A172 (cell line): ENCODE measurements around the gene FCHSD2. TPM values are rescaled to one million over a fixed set of nuclear protein-coding genes. Genes with fewer than 3 reads are reported as not detected.
"Not testable (repeated sequence)": the region's sequence is repeated elsewhere in the genome, so short reads cannot be mapped to it uniquely, and the experiment has no call there.

Experiments used
- DNase-seq: peaks from one replicate; pipeline ENCODE4 v3.0.0-alpha.2; 2015; ENCODE audit warnings: low spot score
- total RNA-seq: library from RNA; depleted of rRNA; stranded (reverse); fragments of >200 nt; shearing (Covaris generic); gene quantifications from 2 replicates; pipeline ENCODE4 v1.2.3, GENCODE V29; 2014

The FCHSD2 gene
- total RNA-seq, 1 experiment from 2014 or later = 8.7 TPM

DNA sequence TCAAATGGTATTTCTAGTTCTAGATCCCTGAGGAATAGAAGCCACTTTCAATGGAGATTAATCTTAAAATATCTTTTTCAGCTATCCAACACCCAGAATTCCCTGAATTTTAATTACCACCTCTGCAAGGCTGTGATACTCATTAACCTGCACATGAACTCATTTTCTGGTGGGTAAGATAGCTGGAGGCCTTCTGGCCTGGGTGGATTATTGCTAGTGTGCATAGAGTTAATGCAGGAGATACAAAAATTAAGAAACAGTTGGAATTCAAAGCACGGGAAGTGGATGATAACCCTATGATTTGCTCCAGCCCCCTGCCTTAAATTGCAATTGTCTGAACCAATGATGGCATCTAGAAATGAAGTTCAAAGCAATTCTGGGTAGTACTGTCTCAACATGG is 212.9 kb downstream of the FCHSD2 start:
- DNase-seq = no peak

GRCh38 chr11:72927380-72927779 is 214.7 kb downstream of the FCHSD2 start:
- DNase-seq = no peak

GRCh38 chr11:72926076-72926475 is 216.0 kb downstream of the FCHSD2 start:
- DNase-seq = no peak

DNA sequence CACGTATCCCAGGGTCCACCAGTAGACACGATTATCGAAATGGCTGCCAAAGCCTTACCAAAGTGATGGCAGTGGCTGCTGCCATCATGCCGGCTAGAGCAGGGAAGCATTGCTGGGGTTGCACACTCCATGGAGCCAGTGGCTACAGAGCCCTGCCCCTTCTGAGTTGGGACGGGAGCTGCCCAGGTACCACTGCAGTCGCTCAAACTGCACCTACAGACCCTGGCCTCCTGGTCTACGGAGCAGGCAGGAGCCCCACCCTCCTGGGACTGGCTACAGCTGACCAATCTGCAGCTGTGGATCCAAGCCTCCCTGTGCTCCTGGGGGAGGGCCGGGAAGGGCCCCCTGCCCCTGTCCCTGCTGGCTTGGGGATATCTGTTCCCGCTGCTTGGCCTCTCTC is 216.5 kb downstream of the FCHSD2 start:
- DNase-seq = no peak

DNA sequence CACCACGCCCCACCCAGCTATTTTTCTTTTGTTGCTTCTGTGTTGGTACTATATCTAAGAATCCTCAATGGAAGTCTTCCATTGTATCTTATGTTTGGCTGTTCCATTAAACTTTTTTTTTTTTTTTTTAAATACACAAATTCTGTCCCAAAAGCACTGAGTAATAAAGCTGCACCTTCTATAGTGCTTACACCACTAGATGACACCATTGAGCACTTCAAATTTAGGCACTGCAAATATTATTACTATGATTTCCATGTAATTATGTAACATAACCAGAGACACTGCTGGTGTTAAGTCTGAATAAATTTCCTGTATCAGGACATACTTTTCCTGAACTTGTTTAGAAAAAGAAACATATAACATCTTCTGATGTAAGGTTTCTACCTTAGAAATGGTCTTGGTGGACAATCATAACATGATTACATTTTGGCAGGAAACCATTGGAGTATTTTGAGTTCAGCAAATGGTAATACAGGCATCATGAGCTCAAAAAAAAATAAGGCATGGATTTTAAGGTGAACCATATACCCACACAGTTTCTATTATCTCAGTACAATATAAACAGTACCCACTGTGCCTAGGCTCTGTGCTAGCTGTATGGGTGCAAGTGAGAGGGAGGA is 217.4 kb downstream of the FCHSD2 start:
- peak; percentile 19 for DNase-seq

DNA sequence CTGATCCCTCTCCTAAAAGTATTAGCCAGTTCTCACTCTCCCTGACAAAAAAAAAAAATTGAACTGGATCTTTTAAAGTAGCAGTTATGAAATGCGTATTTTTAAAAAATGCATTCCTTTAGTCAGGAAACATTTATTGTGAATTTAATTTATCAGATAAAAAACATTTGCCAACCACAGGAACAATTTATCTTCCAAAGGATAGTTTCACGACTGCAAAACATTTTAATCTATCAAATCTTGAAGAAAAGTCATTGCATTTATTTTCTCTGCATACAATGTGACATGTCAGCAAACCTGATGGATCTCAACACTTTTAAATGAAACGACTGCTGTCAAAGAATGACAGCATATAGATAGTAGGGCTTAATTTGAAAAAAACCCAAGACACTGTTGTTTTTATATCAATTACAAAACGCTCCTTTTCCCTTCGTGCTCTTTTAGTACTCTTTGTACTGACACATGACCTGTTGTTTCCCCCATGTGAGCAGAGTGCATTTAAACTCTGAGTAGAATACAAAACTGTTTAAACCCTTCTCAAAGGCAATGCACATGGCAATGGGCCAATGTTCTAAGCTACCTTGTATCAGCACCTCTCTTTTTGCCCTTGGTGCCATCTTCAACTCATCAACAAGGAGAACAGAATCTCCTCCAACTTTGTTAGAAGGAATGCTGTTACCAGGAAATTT is 220.9 kb downstream of the FCHSD2 start:
- no peak for DNase-seq

- DNase-seq = no peak
Observed at GRCh38 chr11:72920001-72920400, 222.1 kb downstream of the FCHSD2 start.

- DNase-seq = no peak
Observed at GRCh38 chr11:72918851-72919250, 223.3 kb downstream of the FCHSD2 start.

DNA sequence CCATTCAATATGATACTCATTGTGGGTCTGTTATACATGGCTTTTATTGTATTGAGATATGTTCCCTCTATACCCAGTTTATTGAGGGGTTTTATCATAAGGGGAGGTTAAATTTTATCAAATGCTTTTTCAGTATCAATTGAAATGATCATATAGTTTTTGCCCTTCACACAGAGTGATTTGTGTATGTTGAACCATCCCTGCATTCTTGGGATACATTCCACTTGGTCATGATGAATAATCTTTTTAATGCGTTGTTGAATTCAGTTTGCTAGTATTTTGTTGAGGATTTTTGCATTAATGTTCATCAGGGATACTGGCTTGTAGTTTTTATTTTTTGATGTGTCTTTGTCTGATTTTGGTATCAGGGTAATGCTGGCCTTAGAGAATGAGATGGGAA is 229.9 kb downstream of the FCHSD2 start:
- DNase-seq = no peak

- DNase-seq = not testable (repeated sequence)
Observed at GRCh38 chr11:72909558-72910388, 232.3 kb downstream of the FCHSD2 start.

GRCh38 chr11:72908032-72908676 is 234.0 kb downstream of the FCHSD2 start:
- no peak for DNase-seq

GRCh38 chr11:72904016-72904415 is 238.1 kb downstream of the FCHSD2 start:
- DNase-seq = no peak

DNA sequence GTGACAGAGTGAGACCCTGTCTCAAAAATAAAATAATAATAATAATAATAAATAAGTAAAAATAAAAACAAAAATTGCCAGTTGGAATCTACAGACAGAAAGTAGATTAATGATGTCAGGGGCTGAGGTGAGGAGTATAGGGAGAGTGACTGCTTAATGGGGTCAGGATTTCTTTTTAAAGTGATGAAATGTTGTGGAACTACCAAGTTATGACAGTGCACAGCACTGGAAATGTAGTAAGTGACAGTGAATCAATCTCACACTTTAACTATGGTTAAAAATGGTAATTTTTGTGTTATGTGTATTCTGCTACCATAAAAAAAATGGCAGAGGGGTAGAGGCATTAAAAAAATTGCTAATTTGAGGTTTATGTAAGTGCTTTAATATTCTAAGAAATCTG is 240.7 kb downstream of the FCHSD2 start:
- DNase-seq = no peak

GRCh38 chr11:72900013-72900412 is 242.1 kb downstream of the FCHSD2 start:
- no peak for DNase-seq

DNA sequence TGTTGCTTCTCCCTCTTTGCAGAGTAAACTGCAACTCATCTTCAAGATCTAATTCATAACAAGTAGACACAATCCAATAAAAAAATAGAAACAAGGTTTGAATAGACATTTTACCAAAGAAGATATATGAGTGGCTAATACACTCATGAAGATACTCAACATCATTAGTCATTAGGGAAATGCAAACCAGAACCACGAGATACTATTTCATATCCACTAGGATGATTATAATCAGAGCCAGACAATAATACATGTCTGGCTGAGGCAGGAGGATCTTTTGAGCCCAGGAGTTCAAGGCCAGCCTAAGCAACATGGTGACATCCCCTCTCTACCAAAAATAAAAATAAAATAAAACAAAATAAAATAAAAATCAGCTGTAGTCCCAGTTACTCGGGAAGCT is 242.9 kb downstream of the FCHSD2 start:
- no peak for DNase-seq

DNA sequence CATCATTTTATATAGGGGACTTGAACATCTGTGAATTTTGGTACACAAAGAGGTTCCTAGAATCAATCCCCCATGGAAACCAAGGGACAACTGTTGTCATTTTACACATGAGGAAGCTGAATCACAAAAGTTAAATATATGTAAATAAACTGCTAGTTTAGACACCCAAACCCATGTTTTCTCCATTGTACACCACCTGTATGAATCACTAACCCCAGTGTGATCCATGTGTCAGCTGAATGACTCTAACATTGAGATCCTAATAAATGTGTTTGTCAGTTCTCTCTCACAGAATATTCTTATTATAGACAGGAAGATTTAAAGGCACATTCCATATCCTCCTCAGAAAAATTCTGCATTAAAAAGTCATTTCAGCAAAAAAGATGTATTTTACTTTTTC is 244.6 kb downstream of the FCHSD2 start:
- no peak for DNase-seq

DNA sequence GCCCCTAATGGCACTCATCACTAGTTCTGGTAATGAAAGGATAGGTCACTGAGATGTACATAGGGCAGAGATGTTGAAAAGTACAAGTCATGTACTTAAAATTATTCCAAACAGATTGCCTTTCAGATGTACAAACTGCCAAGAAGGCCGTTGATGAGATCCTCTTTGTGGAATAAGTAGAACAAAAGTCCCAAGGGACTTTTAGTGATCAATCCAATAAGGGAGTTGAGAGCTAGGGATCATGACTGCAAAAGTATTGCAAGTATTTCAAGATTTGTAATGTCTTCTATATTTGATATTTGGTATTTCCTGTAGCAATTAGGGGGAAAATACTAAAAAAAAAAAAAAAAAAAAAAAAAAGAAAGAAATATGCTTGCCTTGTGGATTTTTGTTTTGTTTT is 245.7 kb downstream of the FCHSD2 start:
- no peak for DNase-seq

DNA sequence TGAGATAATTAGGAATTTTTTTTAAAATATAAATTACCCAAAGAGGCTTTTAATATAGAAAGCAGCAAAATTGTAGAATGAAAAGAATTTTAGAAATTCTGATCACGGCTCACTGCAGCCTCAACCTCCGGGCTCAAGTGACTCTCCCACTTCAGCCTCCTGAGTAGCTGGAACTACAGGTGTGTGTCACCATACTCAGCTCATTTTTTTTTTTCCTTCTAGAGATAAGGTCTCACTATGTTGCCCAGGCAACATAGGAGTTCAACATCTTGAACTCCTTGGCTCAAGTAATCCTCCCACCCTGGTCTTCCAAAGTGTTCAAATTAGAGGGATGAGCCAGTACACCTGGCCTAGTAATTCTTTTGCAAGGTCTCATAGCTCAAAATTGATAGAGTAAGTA is 251.2 kb downstream of the FCHSD2 start:
- no peak for DNase-seq

DNA sequence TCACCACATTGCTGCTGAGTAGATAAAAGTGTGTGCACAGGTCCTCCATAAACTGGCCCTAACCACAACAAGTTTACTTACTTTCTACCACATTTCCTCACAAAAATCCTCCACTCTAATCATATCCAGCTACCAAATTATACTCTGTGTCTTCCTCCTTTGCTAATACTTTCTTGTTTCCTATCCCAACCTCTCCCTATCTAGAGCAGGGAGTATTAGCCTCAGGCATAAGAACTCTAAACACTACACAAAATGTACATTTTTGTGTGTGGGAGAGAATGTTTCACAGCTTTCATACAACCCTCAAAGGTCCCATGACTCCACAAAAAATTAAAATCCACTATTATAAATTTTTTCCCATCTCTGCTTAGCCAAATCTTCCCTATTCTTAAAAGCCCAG is 255.5 kb downstream of the FCHSD2 start:
- DNase-seq = no peak

DNA sequence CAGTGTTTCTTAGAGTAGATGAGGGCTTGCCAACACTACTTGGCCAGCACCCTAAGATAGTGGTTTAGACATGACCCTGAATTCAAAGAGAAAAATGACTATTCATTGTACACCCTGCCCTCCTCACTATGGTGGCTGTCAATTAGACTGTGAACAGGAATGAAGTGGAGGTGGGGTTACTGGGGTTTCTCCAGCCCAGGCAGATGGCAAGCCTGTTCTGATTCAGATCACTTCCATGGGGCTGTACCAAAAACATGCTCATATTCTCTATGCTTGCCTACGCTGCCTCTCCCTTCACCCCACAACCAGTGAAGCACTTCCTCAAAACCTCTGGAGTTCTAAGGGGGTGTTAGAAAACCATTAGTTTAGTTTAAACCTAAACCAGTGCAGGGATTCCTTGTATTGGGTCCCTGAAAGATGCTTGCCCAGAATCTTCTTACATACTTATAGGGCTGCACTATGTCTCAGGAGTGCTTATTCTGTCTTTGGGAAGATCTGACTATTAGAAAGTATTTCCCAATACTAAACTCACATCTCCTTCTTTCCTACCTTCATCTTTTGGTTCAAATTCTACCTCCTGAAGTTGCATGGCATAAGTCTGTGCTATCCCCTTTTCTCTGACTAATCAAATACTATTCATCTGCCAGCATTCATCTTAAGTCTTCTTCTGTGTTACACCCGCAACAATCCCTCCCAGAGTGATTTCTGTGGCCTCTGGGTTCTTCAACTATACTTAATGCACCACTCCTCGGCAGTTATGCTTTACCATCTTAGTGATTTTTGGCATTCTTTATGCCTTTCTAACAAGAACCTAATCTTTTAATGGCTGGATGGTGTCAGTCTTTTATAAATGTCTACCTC is 256.1 kb downstream of the FCHSD2 start:
- DNase-seq = no peak

GRCh38 chr11:72876147-72876546 is 266.0 kb downstream of the FCHSD2 start:
- DNase-seq = no peak
